Fibroblast of mammary gland (primary cell): ENCODE results near the gene CACNB2.

ENCODE experiments used
- DNase-seq: peaks from one replicate; pipeline ENCODE4 v3.0.0-alpha.2; 2010; ENCODE audit warnings: low read depth
- H3K4me3 ChIP-seq: 2 replicates; pipeline ENCODE4 v1.5.1; 2011; ENCODE audit warnings: low read depth, mild to moderate bottlenecking, low read length, moderate library complexity; ENCODE audit not compliant: control insufficient read depth
- TF ChIP-seq, protein P1 (sequence below): conservative IDR thresholded peaks from 2 replicates; pipeline ENCODE4 v1.5.1; 2011; ENCODE audit warnings: low read depth, low read length, inconsistent platforms; ENCODE audit not compliant: control insufficient read depth, insufficient read depth

The CACNB2 gene

GRCh38 chr10:18261768-18262231 lies 121.6 kb downstream of the CACNB2 start:
- H3K4me3 ChIP-seq = no peak overlapping the region
- DNase-seq = no peak
- TF ChIP-seq, protein P1, sequence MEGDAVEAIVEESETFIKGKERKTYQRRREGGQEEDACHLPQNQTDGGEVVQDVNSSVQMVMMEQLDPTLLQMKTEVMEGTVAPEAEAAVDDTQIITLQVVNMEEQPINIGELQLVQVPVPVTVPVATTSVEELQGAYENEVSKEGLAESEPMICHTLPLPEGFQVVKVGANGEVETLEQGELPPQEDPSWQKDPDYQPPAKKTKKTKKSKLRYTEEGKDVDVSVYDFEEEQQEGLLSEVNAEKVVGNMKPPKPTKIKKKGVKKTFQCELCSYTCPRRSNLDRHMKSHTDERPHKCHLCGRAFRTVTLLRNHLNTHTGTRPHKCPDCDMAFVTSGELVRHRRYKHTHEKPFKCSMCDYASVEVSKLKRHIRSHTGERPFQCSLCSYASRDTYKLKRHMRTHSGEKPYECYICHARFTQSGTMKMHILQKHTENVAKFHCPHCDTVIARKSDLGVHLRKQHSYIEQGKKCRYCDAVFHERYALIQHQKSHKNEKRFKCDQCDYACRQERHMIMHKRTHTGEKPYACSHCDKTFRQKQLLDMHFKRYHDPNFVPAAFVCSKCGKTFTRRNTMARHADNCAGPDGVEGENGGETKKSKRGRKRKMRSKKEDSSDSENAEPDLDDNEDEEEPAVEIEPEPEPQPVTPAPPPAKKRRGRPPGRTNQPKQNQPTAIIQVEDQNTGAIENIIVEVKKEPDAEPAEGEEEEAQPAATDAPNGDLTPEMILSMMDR = no peak

GRCh38 chr10:18264466-18265050 lies 124.3 kb downstream of the CACNB2 start:
- no peak for DNase-seq
- H3K4me3 ChIP-seq = no peak overlapping the region
- TF ChIP-seq, protein P1 = no peak

DNA sequence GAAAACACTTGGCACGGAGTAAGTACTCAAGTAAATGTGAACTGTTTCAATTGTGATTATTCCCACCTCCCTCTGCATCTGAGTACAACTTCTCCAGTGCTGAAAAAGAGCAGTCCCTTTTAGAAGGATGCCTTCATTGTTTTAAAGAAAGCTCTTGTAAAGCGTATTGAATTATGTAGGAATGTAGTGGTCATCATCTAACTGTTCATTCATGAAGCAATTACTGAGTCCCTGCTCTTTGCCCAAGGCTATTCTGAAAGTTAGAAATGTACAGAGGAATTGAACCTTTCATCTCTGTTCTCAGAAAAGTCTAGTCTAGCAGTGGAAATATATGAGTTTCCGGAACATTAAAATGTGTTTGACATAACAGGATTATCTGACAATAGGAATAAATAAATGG lies 127.8 kb downstream of the CACNB2 start:
- TF ChIP-seq, protein P1 = no peak
- no peak for DNase-seq
- no peak overlapping the region for H3K4me3 ChIP-seq

GRCh38 chr10:18271491-18271890 lies 131.3 kb downstream of the CACNB2 start:
- no peak for DNase-seq
- TF ChIP-seq, protein P1 = no peak
- no peak overlapping the region for H3K4me3 ChIP-seq

DNA sequence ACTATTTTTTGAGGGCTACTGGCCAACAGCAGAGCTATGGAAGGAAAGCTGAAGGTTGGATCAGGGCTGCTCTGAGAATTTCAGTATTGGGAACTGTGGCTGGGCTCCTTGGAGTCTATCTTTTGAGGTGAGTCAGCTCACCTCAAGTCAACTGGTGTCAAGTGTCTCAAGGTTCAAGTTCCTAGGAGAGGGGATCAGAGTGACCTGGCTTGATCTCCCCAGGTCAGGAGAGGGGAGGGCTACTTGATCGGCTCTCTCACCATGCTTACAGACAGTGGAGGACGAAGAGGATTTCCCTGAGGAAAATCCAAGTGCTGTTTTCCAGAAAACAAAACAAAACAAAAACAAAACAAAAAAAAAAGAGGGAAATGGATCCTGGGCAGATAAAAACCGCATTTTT lies 132.8 kb downstream of the CACNB2 start:
- no peak overlapping the region for H3K4me3 ChIP-seq
- no peak for DNase-seq
- TF ChIP-seq, protein P1 = no peak

- TF ChIP-seq, protein P1 = no peak
- peak; percentile 35 for DNase-seq
- no peak overlapping the region for H3K4me3 ChIP-seq
These were observed 138.0 kb downstream of the CACNB2 start for GRCh38 chr10:18278181-18278580.

DNA sequence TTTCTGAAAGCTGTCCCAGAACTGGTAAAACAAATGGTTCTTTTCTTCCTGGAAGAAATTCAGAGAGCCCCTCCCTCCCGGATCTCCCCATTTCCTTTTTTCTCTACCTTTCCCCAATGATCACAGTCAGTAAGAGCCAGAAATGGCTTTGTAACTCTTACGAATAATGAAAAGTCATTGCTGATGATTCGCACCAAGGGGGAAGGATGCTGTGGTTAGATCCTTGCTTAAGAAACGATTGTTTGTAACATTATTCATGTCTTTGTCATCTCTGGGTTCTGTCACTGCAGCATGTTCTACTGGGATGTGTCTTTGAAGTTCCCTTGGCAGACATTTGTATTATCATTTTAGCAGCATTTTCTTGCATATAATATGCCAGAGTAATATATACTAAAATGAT lies 138.9 kb downstream of the CACNB2 start:
- DNase-seq = peak; percentile 76
- no peak overlapping the region for H3K4me3 ChIP-seq
- TF ChIP-seq, protein P1 = no peak
